SU-DHL-6 (cell line): Measurements from ENCODE around the gene EPC2.

ENCODE experiments used
- EZH2phosphoT487 ChIP-seq: fragments of 200-600 bp; sonication (generic), shearing (Covaris generic); conservative IDR thresholded peaks from 2 replicates; pipeline ENCODE4 v1.6.1; 2018; ENCODE audit warnings: mild to moderate bottlenecking, antibody characterized with exemption, low read length, moderate library complexity, mixed read lengths
- TF ChIP-seq, protein P1 (sequence below): fragments of 200-600 bp; sonication (generic); IDR thresholded peaks from one replicate; pipeline ENCODE4 v1.5.1; 2017; ENCODE audit warnings: antibody characterized with exemption, mild to moderate bottlenecking, low read length, moderate library complexity; ENCODE audit not compliant: insufficient read depth, poor library complexity, severe bottlenecking

DNA sequence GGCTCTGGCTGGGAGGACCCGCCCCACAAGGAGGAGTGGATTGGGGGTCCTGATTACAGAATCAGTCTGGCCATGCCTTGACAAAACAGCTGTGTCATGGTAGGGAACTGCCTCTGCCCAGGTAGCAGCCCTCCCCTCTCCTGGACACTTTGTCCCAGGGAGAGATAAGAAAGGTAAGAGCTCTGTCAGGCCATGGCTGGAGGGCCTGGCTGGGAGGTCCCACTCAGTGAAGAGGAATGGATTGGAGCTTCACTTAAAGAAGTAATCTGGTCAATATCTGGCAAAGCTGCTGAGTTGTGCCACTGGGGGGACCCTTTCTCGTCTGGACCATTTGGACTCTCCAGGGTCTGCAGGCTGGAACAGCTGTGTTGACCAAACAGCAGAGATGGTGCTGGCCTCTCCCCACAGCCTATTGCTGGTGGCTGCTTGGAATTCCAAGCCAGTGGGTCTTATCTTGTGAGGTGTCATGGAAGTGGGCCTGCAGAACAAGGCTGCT lies 75.4 kb downstream of the EPC2 start:
- TF ChIP-seq EZH2phosphoT487: no peak
- TF ChIP-seq, protein P1, sequence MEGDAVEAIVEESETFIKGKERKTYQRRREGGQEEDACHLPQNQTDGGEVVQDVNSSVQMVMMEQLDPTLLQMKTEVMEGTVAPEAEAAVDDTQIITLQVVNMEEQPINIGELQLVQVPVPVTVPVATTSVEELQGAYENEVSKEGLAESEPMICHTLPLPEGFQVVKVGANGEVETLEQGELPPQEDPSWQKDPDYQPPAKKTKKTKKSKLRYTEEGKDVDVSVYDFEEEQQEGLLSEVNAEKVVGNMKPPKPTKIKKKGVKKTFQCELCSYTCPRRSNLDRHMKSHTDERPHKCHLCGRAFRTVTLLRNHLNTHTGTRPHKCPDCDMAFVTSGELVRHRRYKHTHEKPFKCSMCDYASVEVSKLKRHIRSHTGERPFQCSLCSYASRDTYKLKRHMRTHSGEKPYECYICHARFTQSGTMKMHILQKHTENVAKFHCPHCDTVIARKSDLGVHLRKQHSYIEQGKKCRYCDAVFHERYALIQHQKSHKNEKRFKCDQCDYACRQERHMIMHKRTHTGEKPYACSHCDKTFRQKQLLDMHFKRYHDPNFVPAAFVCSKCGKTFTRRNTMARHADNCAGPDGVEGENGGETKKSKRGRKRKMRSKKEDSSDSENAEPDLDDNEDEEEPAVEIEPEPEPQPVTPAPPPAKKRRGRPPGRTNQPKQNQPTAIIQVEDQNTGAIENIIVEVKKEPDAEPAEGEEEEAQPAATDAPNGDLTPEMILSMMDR: no peak
